HepG2 (cell line): ENCODE data around the gene RAD52. TPM values are rescaled to one million over a fixed set of nuclear protein-coding genes. Genes with fewer than 3 reads are reported as not detected.
A peak's percentile ranks its signal among the peaks of the same experiment; 100 is the strongest.

Experiments used
- CHD4 ChIP-seq: fragments of 200-600 bp; sonication (generic); IDR thresholded peaks from 2 replicates; pipeline ENCODE4 v1.7.0; 2017; ENCODE audit warnings: mild to moderate bottlenecking, low read length, borderline replicate concordance
- FOXA1 ChIP-seq, 2 experiments: fragments of 450-650 bp in 1 of 2; sonication (generic) in 1 of 2; formaldehyde crosslinking in 1 of 2; IDR thresholded peaks; 2 replicates each; pipeline versions ENCODE4 v1.4.0 to v1.6.1; 2016 to 2020; ENCODE audit warnings: missing genetic modification reagents in 1 of 2
- FOXC1 ChIP-seq: sonication (generic); formaldehyde crosslinking; IDR thresholded peaks from 2 replicates; pipeline ENCODE4 v1.8.0; 2022; ENCODE audit warnings: mild to moderate bottlenecking, missing genetic modification reagents, borderline replicate concordance
- HNF4G ChIP-seq, 2 experiments: sonication (generic) in 1 of 2; formaldehyde crosslinking in 1 of 2; IDR thresholded peaks; 2 replicates each; pipeline versions ENCODE4 v1.4.0 to v1.6.1; 2011 to 2020; ENCODE audit warnings: borderline replicate concordance in 2 of 2, low read depth in 2 of 2, mild to moderate bottlenecking in 2 of 2, low read length in 1 of 2, missing genetic modification reagents in 1 of 2, moderate library complexity in 1 of 2
- JUN ChIP-seq: sonication (generic); formaldehyde crosslinking; IDR thresholded peaks from 2 replicates; pipeline ENCODE4 v1.4.0; 2020; ENCODE audit warnings: mild to moderate bottlenecking, missing genetic modification reagents
- MAFK ChIP-seq, 2 experiments: IDR thresholded peaks in 1 of 2; conservative IDR thresholded peaks in 1 of 2; 2 replicates each; pipeline ENCODE4 v1.6.1; 2011; ENCODE audit warnings: improper control_type of control experiment in 2 of 2, low read length in 2 of 2
- SMARCE1 ChIP-seq: fragments of 450-650 bp; IDR thresholded peaks from 2 replicates; pipeline ENCODE4 v1.6.1; 2017; ENCODE audit warnings: borderline replicate concordance
- TOPORS ChIP-seq: sonication (generic); formaldehyde crosslinking; IDR thresholded peaks from 2 replicates; pipeline ENCODE4 v1.8.0; 2023; ENCODE audit warnings: mild to moderate bottlenecking, missing genetic modification reagents
- ZNF260 ChIP-seq: sonication (generic); formaldehyde crosslinking; IDR thresholded peaks from 2 replicates; pipeline ENCODE4 v1.4.0; 2020; ENCODE audit warnings: missing genetic modification reagents, low read depth, mild to moderate bottlenecking, borderline replicate concordance
- ZNF367 ChIP-seq: sonication (generic); formaldehyde crosslinking; IDR thresholded peaks from 2 replicates; pipeline ENCODE4 v1.4.0; 2020; ENCODE audit warnings: missing genetic modification reagents, borderline replicate concordance
- ZNF709 ChIP-seq: sonication (generic); formaldehyde crosslinking; IDR thresholded peaks from 2 replicates; pipeline ENCODE4 v1.5.0; 2020; ENCODE audit warnings: mild to moderate bottlenecking, missing genetic modification reagents
- ZNF839 ChIP-seq: sonication (generic); formaldehyde crosslinking; IDR thresholded peaks from 2 replicates; pipeline ENCODE4 v1.4.0; 2020; ENCODE audit warnings: missing genetic modification reagents, mild to moderate bottlenecking, borderline replicate concordance
- ZNF891 ChIP-seq: sonication (generic); formaldehyde crosslinking; IDR thresholded peaks from 2 replicates; pipeline ENCODE4 v1.5.0; 2020; ENCODE audit warnings: mild to moderate bottlenecking, missing genetic modification reagents
- polyA plus RNA-seq, 8 experiments: library from polyadenylated mRNA; depleted of rRNA in 3 of 8; stranded (reverse) in 7 of 8; unstranded in 1 of 8; fragments of >200 nt; fragmentation: Illumina TruSeq in 4 of 8; extraction: Trizol in 4 of 8; gene quantifications; 2 replicates each; pipeline versions ENCODE4 v1.2.1 to v1.2.3, GENCODE V29; 2011 to 2016; ENCODE audit warnings: low read depth in 4 of 8, missing spikeins in 1 of 8, mixed read lengths in 1 of 8; ENCODE audit not compliant: insufficient read depth in 1 of 8
- total RNA-seq, 5 experiments: library from RNA; depleted of rRNA; stranded (reverse); fragments of >200 nt; fragmentation: Illumina TruSeq; extraction: Trizol; gene quantifications; 2 replicates each; pipeline ENCODE4 v1.2.3, GENCODE V29; 2016; ENCODE audit warnings: low read depth in 1 of 5
- TF ChIP-seq, protein P1 (sequence below), 2 experiments: IDR thresholded peaks; 2 replicates each; pipeline ENCODE4 v1.6.1; 2011 to 2012; ENCODE audit warnings: low read length in 2 of 2, borderline replicate concordance in 1 of 2, low read depth in 1 of 2, mild to moderate bottlenecking in 1 of 2, moderate library complexity in 1 of 2
- TF ChIP-seq, protein P2 (sequence below): fragments of 450-650 bp; IDR thresholded peaks from 2 replicates; pipeline ENCODE4 v1.6.1; 2017
- TF ChIP-seq, protein P3 (sequence below): IDR thresholded peaks from 2 replicates; pipeline ENCODE4 v1.6.1; 2016
- TF ChIP-seq, protein P4 (sequence below): IDR thresholded peaks from 2 replicates; pipeline ENCODE4 v1.6.1; 2018; ENCODE audit warnings: missing genetic modification reagents
- TF ChIP-seq, protein P5 (sequence below): sonication (generic); formaldehyde crosslinking; IDR thresholded peaks from 2 replicates; pipeline ENCODE4 v1.4.0; 2020; ENCODE audit warnings: missing genetic modification reagents, borderline replicate concordance

RAD52 gene
- total and polyA plus RNA-seq, 2 of the 13 experiments (the other 11 are each of a cell fraction or from before 2014, with no cell fraction given), result 14.3 to 19.9 TPM

DNA sequence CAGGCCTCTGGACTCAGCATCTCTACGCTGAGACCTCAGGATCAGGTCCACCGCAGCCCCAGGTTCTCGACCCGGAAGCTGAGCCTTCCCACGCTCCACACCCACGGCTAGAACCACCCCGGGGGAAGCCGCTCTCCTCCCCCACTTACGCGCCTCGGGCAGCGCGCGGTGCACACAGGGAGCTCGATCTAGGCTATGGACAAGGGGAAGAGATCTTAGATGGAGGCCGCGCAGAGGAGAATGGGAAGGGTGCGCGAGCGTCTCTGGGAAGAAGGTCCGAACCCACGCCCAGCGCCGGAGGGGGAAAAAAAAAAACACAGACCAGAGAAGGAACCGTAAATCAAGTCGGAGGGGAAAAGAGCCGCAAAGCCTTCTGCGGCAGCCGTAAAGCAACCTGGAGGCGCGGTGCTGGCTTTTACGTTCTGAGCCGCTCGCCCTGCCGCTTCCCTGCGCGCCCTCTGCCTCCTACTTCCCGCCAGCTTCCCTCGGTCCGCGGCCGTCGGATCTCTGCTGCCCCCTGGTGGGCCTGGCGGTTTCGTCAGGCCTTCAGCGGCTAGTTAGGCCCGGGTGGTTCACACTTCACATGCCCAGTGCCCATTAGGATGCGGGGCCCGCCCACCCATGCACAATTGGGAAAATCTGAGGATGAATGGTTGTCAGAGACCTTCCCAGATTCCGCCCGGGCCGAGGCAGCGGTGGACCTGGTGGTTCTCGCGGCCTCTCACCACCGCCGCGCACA lies at the start of gene RAD52 (continued):
- TF ChIP-seq, protein P1, sequence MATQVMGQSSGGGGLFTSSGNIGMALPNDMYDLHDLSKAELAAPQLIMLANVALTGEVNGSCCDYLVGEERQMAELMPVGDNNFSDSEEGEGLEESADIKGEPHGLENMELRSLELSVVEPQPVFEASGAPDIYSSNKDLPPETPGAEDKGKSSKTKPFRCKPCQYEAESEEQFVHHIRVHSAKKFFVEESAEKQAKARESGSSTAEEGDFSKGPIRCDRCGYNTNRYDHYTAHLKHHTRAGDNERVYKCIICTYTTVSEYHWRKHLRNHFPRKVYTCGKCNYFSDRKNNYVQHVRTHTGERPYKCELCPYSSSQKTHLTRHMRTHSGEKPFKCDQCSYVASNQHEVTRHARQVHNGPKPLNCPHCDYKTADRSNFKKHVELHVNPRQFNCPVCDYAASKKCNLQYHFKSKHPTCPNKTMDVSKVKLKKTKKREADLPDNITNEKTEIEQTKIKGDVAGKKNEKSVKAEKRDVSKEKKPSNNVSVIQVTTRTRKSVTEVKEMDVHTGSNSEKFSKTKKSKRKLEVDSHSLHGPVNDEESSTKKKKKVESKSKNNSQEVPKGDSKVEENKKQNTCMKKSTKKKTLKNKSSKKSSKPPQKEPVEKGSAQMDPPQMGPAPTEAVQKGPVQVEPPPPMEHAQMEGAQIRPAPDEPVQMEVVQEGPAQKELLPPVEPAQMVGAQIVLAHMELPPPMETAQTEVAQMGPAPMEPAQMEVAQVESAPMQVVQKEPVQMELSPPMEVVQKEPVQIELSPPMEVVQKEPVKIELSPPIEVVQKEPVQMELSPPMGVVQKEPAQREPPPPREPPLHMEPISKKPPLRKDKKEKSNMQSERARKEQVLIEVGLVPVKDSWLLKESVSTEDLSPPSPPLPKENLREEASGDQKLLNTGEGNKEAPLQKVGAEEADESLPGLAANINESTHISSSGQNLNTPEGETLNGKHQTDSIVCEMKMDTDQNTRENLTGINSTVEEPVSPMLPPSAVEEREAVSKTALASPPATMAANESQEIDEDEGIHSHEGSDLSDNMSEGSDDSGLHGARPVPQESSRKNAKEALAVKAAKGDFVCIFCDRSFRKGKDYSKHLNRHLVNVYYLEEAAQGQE (IDR thresholded peaks at IDR 0.05; ENCODE audit: borderline replicate concordance in 1 of 2, low read depth in 1 of 2, low read length in 2 of 2), result peak in 1 of 2 experiments; percentile 37; a peak in 1 of 4 replicates
- TF ChIP-seq CHD4 (no peak), ZNF367 (CRISPR knock-in tag) (no peak), MAFK (conservative IDR thresholded peaks at IDR 0.05 in 1 of 2, IDR thresholded peaks at IDR 0.05 in 1 of 2; ENCODE audit: low read length in 2 of 2) (no peak), ZNF709 (CRISPR knock-in tag) (peak; percentile 43; the same call in 1 of the 2 replicates), HNF4G (IDR thresholded peaks at IDR 0.05; ENCODE audit: borderline replicate concordance, low read depth, low read length) (no peak), HNF4G (CRISPR knock-in tag; IDR thresholded peaks at IDR 0.05; ENCODE audit: borderline replicate concordance, low read depth) (0 out of 2 replicates have a peak, but pooled peaks have one; percentile 42), SMARCE1 (no peak), ZNF260 (CRISPR knock-in tag) (no peak), FOXA1 (IDR thresholded peaks at IDR 0.05) (no peak), FOXA1 (CRISPR knock-in tag; IDR thresholded peaks at IDR 0.05) (no peak), TOPORS (CRISPR knock-in tag) (peak; percentile 68; the same call in 1 of the 2 replicates), ZNF891 (CRISPR knock-in tag) (no peak), JUN (CRISPR knock-in tag) (peak; percentile 54; the same call in 1 of the 2 replicates), FOXC1 (CRISPR knock-in tag) (no peak), ZNF839 (CRISPR knock-in tag) (no peak)
- TF ChIP-seq, protein P2, sequence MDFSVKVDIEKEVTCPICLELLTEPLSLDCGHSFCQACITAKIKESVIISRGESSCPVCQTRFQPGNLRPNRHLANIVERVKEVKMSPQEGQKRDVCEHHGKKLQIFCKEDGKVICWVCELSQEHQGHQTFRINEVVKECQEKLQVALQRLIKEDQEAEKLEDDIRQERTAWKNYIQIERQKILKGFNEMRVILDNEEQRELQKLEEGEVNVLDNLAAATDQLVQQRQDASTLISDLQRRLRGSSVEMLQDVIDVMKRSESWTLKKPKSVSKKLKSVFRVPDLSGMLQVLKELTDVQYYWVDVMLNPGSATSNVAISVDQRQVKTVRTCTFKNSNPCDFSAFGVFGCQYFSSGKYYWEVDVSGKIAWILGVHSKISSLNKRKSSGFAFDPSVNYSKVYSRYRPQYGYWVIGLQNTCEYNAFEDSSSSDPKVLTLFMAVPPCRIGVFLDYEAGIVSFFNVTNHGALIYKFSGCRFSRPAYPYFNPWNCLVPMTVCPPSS, result no peak
- TF ChIP-seq, protein P3, sequence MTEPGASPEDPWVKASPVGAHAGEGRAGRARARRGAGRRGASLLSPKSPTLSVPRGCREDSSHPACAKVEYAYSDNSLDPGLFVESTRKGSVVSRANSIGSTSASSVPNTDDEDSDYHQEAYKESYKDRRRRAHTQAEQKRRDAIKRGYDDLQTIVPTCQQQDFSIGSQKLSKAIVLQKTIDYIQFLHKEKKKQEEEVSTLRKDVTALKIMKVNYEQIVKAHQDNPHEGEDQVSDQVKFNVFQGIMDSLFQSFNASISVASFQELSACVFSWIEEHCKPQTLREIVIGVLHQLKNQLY (CRISPR knock-in tag), result no peak; the same call in 1 of the 2 replicates
- TF ChIP-seq, protein P4, sequence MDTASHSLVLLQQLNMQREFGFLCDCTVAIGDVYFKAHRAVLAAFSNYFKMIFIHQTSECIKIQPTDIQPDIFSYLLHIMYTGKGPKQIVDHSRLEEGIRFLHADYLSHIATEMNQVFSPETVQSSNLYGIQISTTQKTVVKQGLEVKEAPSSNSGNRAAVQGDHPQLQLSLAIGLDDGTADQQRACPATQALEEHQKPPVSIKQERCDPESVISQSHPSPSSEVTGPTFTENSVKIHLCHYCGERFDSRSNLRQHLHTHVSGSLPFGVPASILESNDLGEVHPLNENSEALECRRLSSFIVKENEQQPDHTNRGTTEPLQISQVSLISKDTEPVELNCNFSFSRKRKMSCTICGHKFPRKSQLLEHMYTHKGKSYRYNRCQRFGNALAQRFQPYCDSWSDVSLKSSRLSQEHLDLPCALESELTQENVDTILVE, result 0 out of 2 replicates have a peak, but pooled peaks have one; percentile 61
- TF ChIP-seq, protein P5, sequence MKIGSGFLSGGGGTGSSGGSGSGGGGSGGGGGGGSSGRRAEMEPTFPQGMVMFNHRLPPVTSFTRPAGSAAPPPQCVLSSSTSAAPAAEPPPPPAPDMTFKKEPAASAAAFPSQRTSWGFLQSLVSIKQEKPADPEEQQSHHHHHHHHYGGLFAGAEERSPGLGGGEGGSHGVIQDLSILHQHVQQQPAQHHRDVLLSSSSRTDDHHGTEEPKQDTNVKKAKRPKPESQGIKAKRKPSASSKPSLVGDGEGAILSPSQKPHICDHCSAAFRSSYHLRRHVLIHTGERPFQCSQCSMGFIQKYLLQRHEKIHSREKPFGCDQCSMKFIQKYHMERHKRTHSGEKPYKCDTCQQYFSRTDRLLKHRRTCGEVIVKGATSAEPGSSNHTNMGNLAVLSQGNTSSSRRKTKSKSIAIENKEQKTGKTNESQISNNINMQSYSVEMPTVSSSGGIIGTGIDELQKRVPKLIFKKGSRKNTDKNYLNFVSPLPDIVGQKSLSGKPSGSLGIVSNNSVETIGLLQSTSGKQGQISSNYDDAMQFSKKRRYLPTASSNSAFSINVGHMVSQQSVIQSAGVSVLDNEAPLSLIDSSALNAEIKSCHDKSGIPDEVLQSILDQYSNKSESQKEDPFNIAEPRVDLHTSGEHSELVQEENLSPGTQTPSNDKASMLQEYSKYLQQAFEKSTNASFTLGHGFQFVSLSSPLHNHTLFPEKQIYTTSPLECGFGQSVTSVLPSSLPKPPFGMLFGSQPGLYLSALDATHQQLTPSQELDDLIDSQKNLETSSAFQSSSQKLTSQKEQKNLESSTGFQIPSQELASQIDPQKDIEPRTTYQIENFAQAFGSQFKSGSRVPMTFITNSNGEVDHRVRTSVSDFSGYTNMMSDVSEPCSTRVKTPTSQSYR (CRISPR knock-in tag), result peak; percentile 80
